ENCODE results near the gene ZNF217.

DNA sequence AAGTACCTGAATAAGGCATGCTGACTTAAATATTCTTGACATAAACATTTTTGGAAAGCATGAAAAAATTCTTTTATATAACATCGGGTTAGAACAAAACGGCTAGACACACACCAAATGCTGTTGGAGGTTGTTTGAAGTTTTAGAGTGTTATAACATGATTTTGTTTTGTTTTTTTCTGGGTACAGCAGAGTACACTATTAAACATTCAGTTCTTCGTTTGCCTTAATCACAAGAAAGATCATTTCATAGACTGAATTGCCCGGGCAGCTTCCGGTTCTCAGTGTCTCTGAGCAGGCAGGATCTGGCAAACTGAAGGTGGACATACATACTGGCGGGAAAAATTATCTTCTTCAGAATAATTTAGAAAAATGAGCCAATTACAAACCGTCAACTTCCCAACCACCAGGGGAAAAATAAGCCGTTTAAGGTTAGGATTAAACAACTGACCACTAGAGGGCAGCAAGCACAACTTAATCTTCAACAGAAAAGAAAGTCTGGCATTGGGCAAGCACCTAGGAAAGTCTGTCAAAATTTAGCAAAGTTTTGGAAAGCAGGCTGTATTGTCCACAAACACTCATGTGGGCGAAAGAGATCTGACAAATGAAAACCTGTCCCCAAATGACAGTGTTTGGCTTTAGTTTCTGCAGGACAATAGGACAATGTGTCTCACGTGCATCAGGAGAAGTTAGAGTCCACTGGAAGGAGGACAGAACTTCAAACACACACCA lies 15.0 kb downstream of the ZNF217 start:
- TF ChIP-seq, protein P1, sequence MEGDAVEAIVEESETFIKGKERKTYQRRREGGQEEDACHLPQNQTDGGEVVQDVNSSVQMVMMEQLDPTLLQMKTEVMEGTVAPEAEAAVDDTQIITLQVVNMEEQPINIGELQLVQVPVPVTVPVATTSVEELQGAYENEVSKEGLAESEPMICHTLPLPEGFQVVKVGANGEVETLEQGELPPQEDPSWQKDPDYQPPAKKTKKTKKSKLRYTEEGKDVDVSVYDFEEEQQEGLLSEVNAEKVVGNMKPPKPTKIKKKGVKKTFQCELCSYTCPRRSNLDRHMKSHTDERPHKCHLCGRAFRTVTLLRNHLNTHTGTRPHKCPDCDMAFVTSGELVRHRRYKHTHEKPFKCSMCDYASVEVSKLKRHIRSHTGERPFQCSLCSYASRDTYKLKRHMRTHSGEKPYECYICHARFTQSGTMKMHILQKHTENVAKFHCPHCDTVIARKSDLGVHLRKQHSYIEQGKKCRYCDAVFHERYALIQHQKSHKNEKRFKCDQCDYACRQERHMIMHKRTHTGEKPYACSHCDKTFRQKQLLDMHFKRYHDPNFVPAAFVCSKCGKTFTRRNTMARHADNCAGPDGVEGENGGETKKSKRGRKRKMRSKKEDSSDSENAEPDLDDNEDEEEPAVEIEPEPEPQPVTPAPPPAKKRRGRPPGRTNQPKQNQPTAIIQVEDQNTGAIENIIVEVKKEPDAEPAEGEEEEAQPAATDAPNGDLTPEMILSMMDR (conservative IDR thresholded peaks at IDR 0.05 in 1 of 2, IDR thresholded peaks at IDR 0.05 in 1 of 2; ENCODE audit: low read depth in 1 of 2, low read length in 2 of 2): peak; percentile 73 to 74
- no peak for TF ChIP-seq EZH2 (IDR thresholded peaks at IDR 0.05; ENCODE audit: low read length, missing control alignments)

All from fibroblast of lung (primary cell).